Frontal cortex (tissue), 4 donors: ENCODE data around the gene NAGA. TPM values are rescaled to one million over a fixed set of nuclear protein-coding genes. Genes with fewer than 3 reads are reported as not detected.
"Not testable (repeated sequence)": the region's sequence is repeated elsewhere in the genome, so short reads cannot be mapped to it uniquely, and the experiment has no call there.

ENCODE experiments used
- DNase-seq, 2 donors: peaks; one replicate each; pipeline ENCODE4 v3.0.0; 2012; ENCODE audit warnings: low spot score in 2 of 2
- FAIRE-seq: peaks from 2 replicates; lab custom pipeline; 2012; peaks lifted over from hg19 to GRCh38; lab: Jason Lieb, UNC
- total RNA-seq: library from RNA; depleted of rRNA; stranded (reverse); fragments of >200 nt; gene quantifications from one replicate; pipeline ENCODE4 v1.2.3, GENCODE V29; 2014
- donor health status: control.
- donor health status: control.
- donor health status: control.

The NAGA gene
- total RNA-seq, 1 donor from 2014 or later = 13.5 TPM

GRCh38 chr22:42077486-42078125 is 7.0 kb upstream of the NAGA start:
- DNase-seq (peak in 1 of 2 donors; percentile 16), FAIRE-seq (no peak)

- no peak for DNase-seq
- no peak for FAIRE-seq
These were observed 6.3 kb upstream of the NAGA start for GRCh38 chr22:42076764-42077485.

GRCh38 chr22:42074846-42075676 is 4.4 kb upstream of the NAGA start:
- FAIRE-seq (no peak), DNase-seq (no peak)

GRCh38 chr22:42074132-42074811 is 3.7 kb upstream of the NAGA start, which contains the start of gene PHETA2:
Gene PHETA2, plus strand, starts transcription at chr22:42074248. Its CDS starts 3,046 bp downstream, at chr22:42077294.
- peak in 1 of 2 donors; percentile 29 for DNase-seq
- FAIRE-seq = no peak

- FAIRE-seq (no peak), DNase-seq (peak in 1 of 2 donors; percentile 23)
These were observed 3.0 kb upstream of the NAGA start for GRCh38 chr22:42073621-42074041.

GRCh38 chr22:42072606-42073330 is 2.2 kb upstream of the NAGA start:
- FAIRE-seq (no peak), DNase-seq (no peak)

- not testable (repeated sequence) for FAIRE-seq, DNase-seq
These were observed 896 bp upstream of the NAGA start for GRCh38 chr22:42071508-42071907.

GRCh38 chr22:42069801-42070516 is 653 bp downstream of the NAGA start:
- FAIRE-seq (no peak), DNase-seq (peak in 1 of 2 donors; percentile 36)

GRCh38 chr22:42068291-42068690 is 2.3 kb downstream of the NAGA start:
- FAIRE-seq (no peak), DNase-seq (no peak)

GRCh38 chr22:42067671-42068251 is 2.9 kb downstream of the NAGA start:
- DNase-seq = no peak
- FAIRE-seq = no peak

- no peak for FAIRE-seq
- DNase-seq = no peak
These were observed 3.7 kb downstream of the NAGA start for GRCh38 chr22:42066937-42067336.

GRCh38 chr22:42066126-42066761 is 4.4 kb downstream of the NAGA start:
- FAIRE-seq = no peak

GRCh38 chr22:42065438-42066125 is 5.0 kb downstream of the NAGA start:
- DNase-seq (no peak), FAIRE-seq (no peak)

More at GRCh38 chr22:42066126-42066761, 4.4 kb downstream of the NAGA start:
- no peak for DNase-seq

GRCh38 chr22:42064629-42065028 is 6.0 kb downstream of the NAGA start:
- FAIRE-seq = no peak
- no peak for DNase-seq

GRCh38 chr22:42062506-42063170 is 8.0 kb downstream of the NAGA start:
- DNase-seq = no peak
- FAIRE-seq = no peak

- FAIRE-seq (no peak), DNase-seq (no peak)
These were observed 9.6 kb downstream of the NAGA start for GRCh38 chr22:42061041-42061440.

GRCh38 chr22:42060489-42060888 is 10.1 kb downstream of the NAGA start:
- FAIRE-seq (no peak), DNase-seq (no peak)
